Lower leg skin (tissue), 3 donors: ENCODE measurements around the gene CD300H.

Source experiments
- CTCF ChIP-seq, 3 donors: fragments of 450-650 bp; IDR thresholded peaks; one replicate each; pipeline ENCODE4 v1.5.1; 2016; ENCODE audit warnings: antibody characterized with exemption in 3 of 3, mild to moderate bottlenecking in 3 of 3, moderate library complexity in 2 of 3
- POLR2A ChIP-seq, 2 donors: fragments of 450-650 bp; IDR thresholded peaks; one replicate each; pipeline ENCODE4 v1.6.1; 2016 to 2017; ENCODE audit warnings: antibody characterized with exemption in 2 of 2, mild to moderate bottlenecking in 1 of 2, moderate library complexity in 1 of 2

- TF ChIP-seq POLR2A (IDR thresholded peaks at IDR 0.05) (no peak), CTCF (IDR thresholded peaks at IDR 0.05) (no peak)
Measured at GRCh38 chr17:74525465-74525725, 41.9 kb downstream of the CD300H start.
